Left ventricle myocardium inferior (tissue), 1 donor: ENCODE measurements around the gene AMOTL1. TPM values are rescaled to one million over a fixed set of nuclear protein-coding genes. Genes with fewer than 3 reads are reported as not detected.

Experiments used
- DNase-seq: peaks from one replicate; pipeline ENCODE4 v3.0.0-alpha.2; 2020
- H3K27ac ChIP-seq: fragments of 200-600 bp; replicated peaks from 2 replicates; pipeline ENCODE4 v1.8.0; 2021
- H3K27me3 ChIP-seq: fragments of 200-600 bp; 2 replicates; pipeline ENCODE4 v1.8.0; 2021; ENCODE audit warnings: low read depth
- H3K36me3 ChIP-seq: fragments of 200-600 bp; 2 replicates; pipeline ENCODE4 v1.8.0; 2021
- H3K4me1 ChIP-seq: fragments of 200-600 bp; 2 replicates; pipeline ENCODE4 v1.8.0; 2021
- H3K4me3 ChIP-seq: fragments of 200-600 bp; 2 replicates; pipeline ENCODE4 v1.8.0; 2021; ENCODE audit warnings: mild to moderate bottlenecking, moderate library complexity
- H3K9me3 ChIP-seq: fragments of 200-600 bp; replicated peaks from 2 replicates; pipeline ENCODE4 v1.8.0; 2021
- CTCF ChIP-seq: fragments of 200-600 bp; IDR thresholded peaks from 2 replicates; pipeline ENCODE4 v1.8.0; 2021; ENCODE audit warnings: antibody characterized with exemption, mild to moderate bottlenecking, borderline replicate concordance
- intact Hi-C: fragments of 100-400 bp; cut with micrococcal nuclease; formaldehyde crosslinking; loops from one replicate; pipeline ENCODE4 v1.11.0; 2022
- long read RNA-seq: library from polyadenylated mRNA; unstranded; transcript quantifications from one replicate; pipeline ENCODE4 v2.0.0, GENCODE V29; 2021
- total RNA-seq: library from RNA; stranded (reverse); fragmentation: NEBNext Ultra II Directional; extraction: Animal tissue kit (Norgen Biotek cat#: 25700); gene quantifications from one replicate; pipeline ENCODE4 v1.2.1, GENCODE V29; 2021
- donor health status: DM: no; HTN: yes; CAD: no; lungs with severe emphysema.

AMOTL1 gene
- 61.1 TPM for total RNA-seq
- long read RNA-seq, full-length matches to known transcripts: 1 of 27 reads
- long read RNA-seq, partial matches to known transcripts: 11 of 27 reads
- long read RNA-seq, other reads (novel, unspliced or antisense): 15 of 27 reads

GRCh38 chr11:94767701-94768601, at the start of gene AMOTL1:
Gene AMOTL1, plus strand, starts transcription at chr11:94768356. Its CDS starts 156 bp downstream, at chr11:94768512.
- TF ChIP-seq CTCF: no peak
- H3K4me3 ChIP-seq: peak within 1 kb of the TSS; percentile 84
- H3K9me3 ChIP-seq: no peaks in the 10 kb centered on the region
- H3K4me1 ChIP-seq: peaks cover 51% of the 10 kb centered on the region
- DNase-seq: peak; percentile 90
- peak within 1 kb of the TSS; percentile 93 for H3K27ac ChIP-seq
- H3K36me3 ChIP-seq: no peaks in the 10 kb centered on the region
- H3K27me3 ChIP-seq: no peaks in the 10 kb centered on the region
- intact Hi-C loops: loop anchor here (10.0 kb wide), 1 partner anchor 143 kb away; no protein-coding TSS in a partner anchor

GRCh38 chr11:94719876-94720275, 48.3 kb upstream of the AMOTL1 start:
- intact Hi-C loops: no loop called here
- Histone ChIP-seq H3K27me3 (no peaks in the 10 kb centered on the region), H3K36me3 (no peaks in the 10 kb centered on the region), H3K27ac (no peak overlapping the region), H3K4me3 (no peak overlapping the region), H3K9me3 (peaks cover 10% of the 10 kb centered on the region), H3K4me1 (no peaks in the 10 kb centered on the region)
- DNase-seq: no peak
- no peak for TF ChIP-seq CTCF

GRCh38 chr11:94721565-94722292, 46.4 kb upstream of the AMOTL1 start:
- no peaks in the 10 kb centered on the region for H3K4me1 ChIP-seq
- H3K36me3 ChIP-seq: no peaks in the 10 kb centered on the region
- intact Hi-C loops: no loop called here
- DNase-seq: no peak
- no peak for TF ChIP-seq CTCF
- peaks cover 10% of the 10 kb centered on the region for H3K9me3 ChIP-seq
- no peak overlapping the region for H3K4me3 ChIP-seq
- no peaks in the 10 kb centered on the region for H3K27me3 ChIP-seq
- no peak overlapping the region for H3K27ac ChIP-seq

GRCh38 chr11:94722735-94723134, 45.4 kb upstream of the AMOTL1 start:
- no peaks in the 10 kb centered on the region for H3K27me3 ChIP-seq
- H3K4me3 ChIP-seq: no peak overlapping the region
- no peak for DNase-seq
- no peak for TF ChIP-seq CTCF
- H3K36me3 ChIP-seq: no peaks in the 10 kb centered on the region
- H3K9me3 ChIP-seq: peaks cover 4% of the 10 kb centered on the region
- no peak overlapping the region for H3K27ac ChIP-seq
- intact Hi-C loops: no loop called here
- H3K4me1 ChIP-seq: no peaks in the 10 kb centered on the region

GRCh38 chr11:94725097-94725496, 43.1 kb upstream of the AMOTL1 start:
- no peaks in the 10 kb centered on the region for H3K4me1 ChIP-seq
- no peaks in the 10 kb centered on the region for H3K36me3 ChIP-seq
- H3K9me3 ChIP-seq: no peaks in the 10 kb centered on the region
- TF ChIP-seq CTCF: no peak
- no peaks in the 10 kb centered on the region for H3K27me3 ChIP-seq
- intact Hi-C loops: no loop called here
- H3K27ac ChIP-seq: no peak overlapping the region
- no peak for DNase-seq
- H3K4me3 ChIP-seq: no peak overlapping the region
